Measurements from ENCODE around the gene ACAP2.

The ACAP2 gene

GRCh38 chr3:195258449-195259153 lies 184.2 kb downstream of the ACAP2 start:
- peak in 1 of 2 donors; percentile 14 for DNase-seq

GRCh38 chr3:195257454-195258448 lies 185.1 kb downstream of the ACAP2 start:
- no peak for DNase-seq

GRCh38 chr3:195256639-195257453 lies 186.0 kb downstream of the ACAP2 start:
- DNase-seq: no peak

GRCh38 chr3:195255571-195256501 lies 187.0 kb downstream of the ACAP2 start:
- no peak for DNase-seq

- DNase-seq: no peak
These were observed 187.7 kb downstream of the ACAP2 start for GRCh38 chr3:195255176-195255500.

DNA sequence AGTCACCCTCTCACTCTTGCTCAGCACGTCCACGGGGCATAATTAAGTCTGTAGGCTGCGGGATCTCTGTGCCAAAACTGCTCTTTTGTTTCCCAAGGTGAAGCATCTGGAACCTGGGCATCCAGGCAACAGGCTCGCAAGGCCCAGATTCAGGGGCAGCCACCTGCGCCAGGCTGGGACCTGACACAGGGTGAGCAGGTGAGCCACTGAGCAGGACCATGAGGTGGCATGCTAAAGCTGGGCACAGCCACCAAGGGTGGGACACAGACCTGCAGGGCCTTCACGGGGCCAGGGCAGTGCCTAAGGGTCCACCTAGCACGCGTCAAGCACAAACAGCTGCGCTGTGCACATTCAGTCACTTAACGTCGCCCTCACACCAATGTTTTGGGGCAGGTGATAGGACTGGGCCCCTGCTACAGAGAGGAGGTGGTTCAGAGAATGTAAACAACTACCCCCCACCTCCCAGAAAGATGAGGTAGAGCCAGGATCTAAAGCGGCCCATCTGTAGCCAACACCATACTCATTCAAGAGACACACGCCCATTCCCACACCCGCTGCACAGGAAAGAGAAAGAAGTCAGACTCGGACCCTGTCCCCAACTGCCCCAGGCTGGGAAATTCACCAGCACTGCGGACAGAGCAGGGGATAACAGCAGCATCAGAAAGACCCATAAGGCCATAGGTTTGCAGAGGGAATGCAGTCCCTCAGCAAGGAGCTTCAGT lies 188.2 kb downstream of the ACAP2 start:
- DNase-seq: no peak

- DNase-seq: no peak
These were observed 188.8 kb downstream of the ACAP2 start for GRCh38 chr3:195253923-195254432.

GRCh38 chr3:195251336-195252065 lies 191.3 kb downstream of the ACAP2 start:
- DNase-seq: no peak

- DNase-seq: no peak
These were observed 192.2 kb downstream of the ACAP2 start for GRCh38 chr3:195250473-195251251.

GRCh38 chr3:195249858-195250464 lies 192.9 kb downstream of the ACAP2 start:
- DNase-seq: no peak

GRCh38 chr3:195249057-195249770 lies 193.6 kb downstream of the ACAP2 start:
- no peak for DNase-seq

DNA sequence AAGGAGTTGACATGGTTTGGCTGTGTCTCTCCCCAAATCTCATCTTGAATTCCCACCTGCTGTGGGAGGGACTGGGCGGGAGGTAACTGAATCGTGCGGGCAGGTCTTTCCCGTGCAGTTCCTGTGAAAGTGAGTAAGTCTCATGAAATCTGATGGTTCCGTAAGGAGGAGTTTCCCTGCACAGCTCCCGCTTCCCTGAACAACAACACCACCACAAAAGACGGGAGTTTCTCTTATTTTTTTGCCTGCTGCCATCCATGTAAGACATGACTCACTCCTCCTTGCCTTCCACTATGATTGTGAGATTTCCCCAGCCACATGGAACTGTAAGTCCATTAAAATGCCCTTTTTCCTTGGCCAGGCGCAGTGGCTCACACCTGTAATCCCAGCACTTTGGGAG lies 194.5 kb downstream of the ACAP2 start:
- no peak for DNase-seq

- no peak for DNase-seq
These were observed 195.0 kb downstream of the ACAP2 start for GRCh38 chr3:195247863-195248189.

- DNase-seq: no peak
These were observed 195.5 kb downstream of the ACAP2 start for GRCh38 chr3:195247086-195247862.

- DNase-seq: no peak
These were observed 196.2 kb downstream of the ACAP2 start for GRCh38 chr3:195246581-195246995.

GRCh38 chr3:195245531-195245951 lies 197.3 kb downstream of the ACAP2 start:
- no peak for DNase-seq

DNA sequence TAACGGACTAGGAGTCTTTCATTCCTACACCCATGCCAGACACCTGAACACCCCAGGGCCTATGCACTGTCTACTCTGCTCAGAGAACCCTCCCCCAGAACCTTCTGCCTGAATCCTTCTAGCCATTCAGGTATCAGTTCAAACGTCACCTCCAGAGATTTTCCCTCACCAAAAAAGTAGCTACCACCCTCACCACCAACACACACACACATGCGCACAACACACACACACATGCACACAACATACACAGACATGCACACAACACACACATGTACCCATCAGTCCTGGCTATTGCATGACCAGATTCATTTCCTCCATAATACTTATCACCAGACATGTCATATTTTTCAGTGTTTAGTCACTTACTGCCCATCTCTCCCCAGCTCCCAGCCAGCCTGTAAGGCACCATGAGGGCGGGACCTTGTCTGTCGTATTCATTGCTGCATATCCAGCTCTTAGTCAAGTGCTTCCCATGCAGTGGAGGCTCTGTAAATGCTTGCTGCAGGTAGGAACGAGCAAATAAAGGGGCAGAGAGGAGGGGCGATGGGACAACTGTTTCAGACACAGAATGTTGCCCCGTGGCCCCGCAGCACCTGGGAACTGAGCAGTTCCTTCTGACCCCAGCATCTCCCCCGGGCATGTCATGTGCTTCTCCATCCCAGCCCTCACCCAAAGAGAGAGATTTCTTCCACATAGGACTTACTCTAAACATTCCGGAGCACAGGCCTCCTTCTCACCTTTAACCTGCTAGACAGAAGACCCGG lies 201.0 kb downstream of the ACAP2 start:
- DNase-seq: no peak

All from CD4-positive, alpha-beta T cell treated with Interleukin-1 beta for 1 hour (primary cell).